Measurements from ENCODE around the gene ITK.
A peak's percentile ranks its signal among the peaks of the same experiment; 100 is the strongest.

- no peak for TF ChIP-seq POLR2AphosphoS5 (IDR thresholded peaks at IDR 0.05; ENCODE audit: low read depth, low read length)
- no peak for TF ChIP-seq POLR2A (IDR thresholded peaks at IDR 0.05; ENCODE audit: low read depth, low read length)
- peak; percentile 44 for TF ChIP-seq SPI1 (IDR thresholded peaks at IDR 0.05; ENCODE audit: low read depth, low read length)
- TF ChIP-seq PAX5 (IDR thresholded peaks at IDR 0.05; ENCODE audit: insufficient read depth, low read length, severe bottlenecking) = no peak
- no peak for TF ChIP-seq POU2F2 (IDR thresholded peaks at IDR 0.05; ENCODE audit: low read depth, low read length)
These were observed 45.1 kb downstream of the ITK start for GRCh38 chr5:157225469-157226422.
